Measurements from ENCODE around the gene TBCEL. TPM values are rescaled to one million over a fixed set of nuclear protein-coding genes. Genes with fewer than 3 reads are reported as not detected.

The TBCEL gene
- total RNA-seq, 1 experiment from 2014 or later, result 11.6 TPM

DNA sequence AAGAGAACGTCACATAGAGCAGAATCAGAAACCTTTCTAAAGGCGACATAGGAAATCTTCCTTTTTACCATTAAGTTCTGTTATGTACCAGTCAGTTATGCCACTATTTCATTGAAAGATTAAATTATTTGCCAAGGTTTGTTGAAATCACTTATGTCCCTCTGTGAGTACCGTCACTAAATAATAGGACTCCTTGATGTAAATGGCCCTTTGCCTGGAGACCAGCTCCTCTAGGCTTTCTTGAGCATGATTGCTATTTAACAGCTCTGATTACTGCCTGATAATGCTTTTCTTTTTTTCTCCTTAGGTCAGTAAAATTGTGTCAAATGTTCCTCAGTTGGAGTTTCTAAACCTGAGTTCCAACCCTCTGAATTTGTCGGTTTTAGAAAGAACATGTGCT lies 29.3 kb downstream of the TBCEL start:
- POLR2A ChIA-PET (ENCODE audit: unreplicated experiment), result no interaction called here
- Histone ChIP-seq H3K4me3 (no peak overlapping the region), H3F3A (ENCODE audit: insufficient read depth, low read depth) (no peaks in the 10 kb centered on the region), H3K4me2 (no peak overlapping the region), H3K36me3 (ENCODE audit: low read depth) (peaks cover 20% of the 10 kb centered on the region; the same call in 1 of the 2 replicates), H3K4me1 (replicated peaks; ENCODE audit: insufficient read depth) (no peaks in the 10 kb centered on the region), H3K27me3 (ENCODE audit: insufficient read depth, low read depth) (no peaks in the 10 kb centered on the region), H4K20me1 (ENCODE audit: insufficient read depth) (no peaks in the 10 kb centered on the region), H3K27ac (no peak overlapping the region), H3K79me2 (ENCODE audit: low read depth) (no peaks in the 10 kb centered on the region), H3K9me2 (ENCODE audit: insufficient read depth) (no peaks in the 10 kb centered on the region), H2AFZ (no peak overlapping the region), H3K9me3 (ENCODE audit: insufficient read depth, low read depth) (no peaks in the 10 kb centered on the region)
- TF ChIP-seq EZH2 (IDR thresholded peaks at IDR 0.05; ENCODE audit: low read depth), result no peak
- TF ChIP-seq, protein P1, sequence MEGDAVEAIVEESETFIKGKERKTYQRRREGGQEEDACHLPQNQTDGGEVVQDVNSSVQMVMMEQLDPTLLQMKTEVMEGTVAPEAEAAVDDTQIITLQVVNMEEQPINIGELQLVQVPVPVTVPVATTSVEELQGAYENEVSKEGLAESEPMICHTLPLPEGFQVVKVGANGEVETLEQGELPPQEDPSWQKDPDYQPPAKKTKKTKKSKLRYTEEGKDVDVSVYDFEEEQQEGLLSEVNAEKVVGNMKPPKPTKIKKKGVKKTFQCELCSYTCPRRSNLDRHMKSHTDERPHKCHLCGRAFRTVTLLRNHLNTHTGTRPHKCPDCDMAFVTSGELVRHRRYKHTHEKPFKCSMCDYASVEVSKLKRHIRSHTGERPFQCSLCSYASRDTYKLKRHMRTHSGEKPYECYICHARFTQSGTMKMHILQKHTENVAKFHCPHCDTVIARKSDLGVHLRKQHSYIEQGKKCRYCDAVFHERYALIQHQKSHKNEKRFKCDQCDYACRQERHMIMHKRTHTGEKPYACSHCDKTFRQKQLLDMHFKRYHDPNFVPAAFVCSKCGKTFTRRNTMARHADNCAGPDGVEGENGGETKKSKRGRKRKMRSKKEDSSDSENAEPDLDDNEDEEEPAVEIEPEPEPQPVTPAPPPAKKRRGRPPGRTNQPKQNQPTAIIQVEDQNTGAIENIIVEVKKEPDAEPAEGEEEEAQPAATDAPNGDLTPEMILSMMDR (conservative IDR thresholded peaks at IDR 0.05), result no peak
- no peak for DNase-seq
- no TSS peak for BruUV-seq (replicated peaks)
- intact Hi-C loops (cut with micrococcal nuclease; ENCODE audit: unreplicated experiment), result no loop called here
- CTCF ChIA-PET, result no interaction called here

DNA sequence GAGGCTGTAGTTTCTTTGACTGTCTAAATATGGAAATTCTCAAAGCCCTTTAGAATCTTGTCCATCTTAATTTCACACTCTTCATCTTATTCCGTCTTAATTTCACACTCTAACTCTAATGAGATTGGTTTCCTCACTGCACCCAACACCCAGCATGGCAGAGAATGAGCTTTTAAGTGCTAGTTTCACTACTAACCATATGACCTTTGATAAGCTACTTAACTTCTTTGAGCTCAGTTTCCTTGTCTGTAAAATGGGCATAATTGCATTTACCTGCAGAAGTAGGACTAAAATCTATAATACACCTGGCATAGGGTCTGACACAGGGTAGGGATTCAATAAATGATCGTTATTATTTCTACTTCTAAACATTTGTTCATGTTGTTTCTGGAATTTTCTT lies 30.4 kb downstream of the TBCEL start:
- Histone ChIP-seq H3F3A (ENCODE audit: insufficient read depth, low read depth) (no peaks in the 10 kb centered on the region), H3K4me3 (no peak overlapping the region), H3K27me3 (ENCODE audit: insufficient read depth, low read depth) (no peaks in the 10 kb centered on the region), H3K9me2 (ENCODE audit: insufficient read depth) (no peaks in the 10 kb centered on the region), H3K36me3 (ENCODE audit: low read depth) (peaks cover 15% of the 10 kb centered on the region; the same call in 1 of the 2 replicates), H3K4me2 (no peak overlapping the region), H2AFZ (no peak overlapping the region), H3K9me3 (ENCODE audit: insufficient read depth, low read depth) (no peaks in the 10 kb centered on the region), H3K79me2 (ENCODE audit: low read depth) (no peaks in the 10 kb centered on the region), H3K4me1 (replicated peaks; ENCODE audit: insufficient read depth) (no peaks in the 10 kb centered on the region), H3K27ac (no peak overlapping the region), H4K20me1 (ENCODE audit: insufficient read depth) (no peaks in the 10 kb centered on the region)
- ChIA-PET POLR2A (ENCODE audit: unreplicated experiment) (no interaction called here), CTCF (no interaction called here)
- no peak for DNase-seq
- intact Hi-C loops (cut with micrococcal nuclease; ENCODE audit: unreplicated experiment), result no loop called here
- BruUV-seq (replicated peaks), result no TSS peak
- TF ChIP-seq EZH2 (IDR thresholded peaks at IDR 0.05; ENCODE audit: low read depth), result no peak
- TF ChIP-seq, protein P1 (conservative IDR thresholded peaks at IDR 0.05), result no peak

DNA sequence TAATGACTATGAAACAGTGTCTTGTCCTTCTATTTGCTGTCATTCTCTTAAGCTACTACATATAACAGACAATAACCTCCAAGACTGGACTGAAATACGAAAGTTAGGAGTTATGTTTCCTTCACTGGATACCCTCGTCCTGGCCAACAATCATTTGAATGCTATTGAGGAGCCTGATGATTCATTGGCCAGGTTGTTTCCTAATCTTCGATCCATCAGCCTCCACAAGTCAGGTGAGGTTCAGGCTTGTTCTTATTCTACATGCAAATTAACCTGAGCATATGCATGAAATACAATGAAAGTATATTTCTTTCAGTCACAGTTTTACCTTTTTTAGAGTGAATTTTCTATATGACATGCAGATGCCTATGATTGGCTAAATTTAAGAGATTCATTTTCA lies 31.2 kb downstream of the TBCEL start:
- Histone ChIP-seq H3K27ac (no peak overlapping the region), H4K20me1 (ENCODE audit: insufficient read depth) (no peaks in the 10 kb centered on the region), H3K9me3 (ENCODE audit: insufficient read depth, low read depth) (no peaks in the 10 kb centered on the region), H3K36me3 (ENCODE audit: low read depth) (peaks cover 15% of the 10 kb centered on the region; the same call in 1 of the 2 replicates), H3F3A (ENCODE audit: insufficient read depth, low read depth) (no peaks in the 10 kb centered on the region), H3K79me2 (ENCODE audit: low read depth) (no peaks in the 10 kb centered on the region), H3K4me1 (replicated peaks; ENCODE audit: insufficient read depth) (no peaks in the 10 kb centered on the region), H3K4me2 (no peak overlapping the region), H3K4me3 (no peak overlapping the region), H3K27me3 (ENCODE audit: insufficient read depth, low read depth) (no peaks in the 10 kb centered on the region), H2AFZ (no peak overlapping the region), H3K9me2 (ENCODE audit: insufficient read depth) (no peaks in the 10 kb centered on the region)
- no peak for DNase-seq
- TF ChIP-seq EZH2 (IDR thresholded peaks at IDR 0.05; ENCODE audit: low read depth), result no peak
- TF ChIP-seq, protein P1 (conservative IDR thresholded peaks at IDR 0.05), result no peak
- intact Hi-C loops (cut with micrococcal nuclease; ENCODE audit: unreplicated experiment), result no loop called here
- CTCF ChIA-PET, result no interaction called here
- POLR2A ChIA-PET (ENCODE audit: unreplicated experiment), result no interaction called here
- BruUV-seq (replicated peaks), result no TSS peak

Data from PC-9 (cell line).